Sigmoid colon (tissue), 7 donors: ENCODE results near the gene DACH1. TPM values are rescaled to one million over a fixed set of nuclear protein-coding genes. Genes with fewer than 3 reads are reported as not detected.

Experiments
- DNase-seq: peaks from one replicate; pipeline ENCODE4 v3.0.0-alpha.2; 2019
- H3K27ac ChIP-seq, 4 donors: fragments of 200-600 bp; sonication (generic); one replicate each; pipeline ENCODE4 v1.5.1; 2016 to 2019; ENCODE audit warnings: mild to moderate bottlenecking in 1 of 4
- H3K27me3 ChIP-seq, 3 donors: fragments of 200-600 bp; sonication (generic); one replicate each; pipeline ENCODE4 v1.5.1; 2019; ENCODE audit warnings: mild to moderate bottlenecking in 1 of 3
- H3K36me3 ChIP-seq, 4 donors: fragments of 200-600 bp; sonication (generic); one replicate each; pipeline ENCODE4 v1.5.1; 2016 to 2019
- H3K4me1 ChIP-seq, 4 donors: fragments of 200-600 bp; sonication (generic); one replicate each; pipeline ENCODE4 v1.5.1; 2017 to 2019
- H3K4me3 ChIP-seq, 4 donors: fragments of 200-600 bp; sonication (generic); one replicate each; pipeline ENCODE4 v1.5.1; 2017 to 2019; ENCODE audit warnings: mild to moderate bottlenecking in 2 of 4, moderate library complexity in 1 of 4
- H3K9me3 ChIP-seq, 4 donors: fragments of 200-600 bp in 3 of 4; sonication (generic) in 3 of 4; one replicate each; pipeline versions ENCODE4 v1.5.1 to v1.6.1; 2013 to 2019
- EP300 ChIP-seq, 4 donors: sonication (generic); formaldehyde crosslinking; IDR thresholded peaks; one replicate each; pipeline ENCODE4 v1.6.1; 2017; ENCODE audit warnings: antibody characterized with exemption in 4 of 4
- POLR2A ChIP-seq, 2 donors: fragments of 450-650 bp; IDR thresholded peaks; one replicate each; pipeline ENCODE4 v1.6.1; 2016; ENCODE audit warnings: antibody characterized with exemption in 2 of 2, mild to moderate bottlenecking in 2 of 2, moderate library complexity in 2 of 2
- POLR2AphosphoS5 ChIP-seq, 4 donors: sonication (generic); formaldehyde crosslinking; IDR thresholded peaks; one replicate each; pipeline ENCODE4 v1.6.1; 2017; ENCODE audit warnings: antibody characterized with exemption in 4 of 4
- whole genome bisulfite sequencing, 2 donors: extraction: QIAGEN DNeasy Blood & Tissue Kit; methylation state at CpG; one replicate each; pipeline ENCODE4 v1.1.7; 2013; 5-methylcytosine and 5-hydroxymethylcytosine counted together
- intact Hi-C: fragments of 100-400 bp; cut with DNase I; formaldehyde crosslinking; loops from one replicate; pipeline ENCODE4 v1.15.1; 2023
- polyA plus RNA-seq, 3 donors: library from polyadenylated mRNA; stranded (reverse); fragments of 200-250 nt; gene quantifications; one replicate each; pipeline ENCODE4 v1.2.3, GENCODE V29; 2013
- total RNA-seq, 4 donors: library from RNA; depleted of rRNA; stranded (reverse); fragments of >200 nt; gene quantifications; one replicate each; pipeline ENCODE4 v1.1.0, GENCODE V29; 2016
- TF ChIP-seq, protein P1 (sequence below), 4 experiments: fragments of 450-650 bp in 3 of 4; fragments of 200-600 bp in 1 of 4; IDR thresholded peaks; one replicate each; pipeline ENCODE4 v1.5.1; 2016 to 2019; ENCODE audit warnings: antibody characterized with exemption in 4 of 4, mild to moderate bottlenecking in 3 of 4, moderate library complexity in 2 of 4
- donor health status: healthy with polysubstance abuse.
- donor health status: Bipolar disorder and iron deficiency.
- donor health status: healthy.

Gene DACH1
- 1 to 10 TPM in 2 of 4 donors, under 1 TPM in 2; 0.49 to 1.9 (median 1.2) TPM for total RNA-seq
- 1 to 10 TPM; 1.4 to 1.8 (median 1.6) TPM for polyA plus RNA-seq

DNA sequence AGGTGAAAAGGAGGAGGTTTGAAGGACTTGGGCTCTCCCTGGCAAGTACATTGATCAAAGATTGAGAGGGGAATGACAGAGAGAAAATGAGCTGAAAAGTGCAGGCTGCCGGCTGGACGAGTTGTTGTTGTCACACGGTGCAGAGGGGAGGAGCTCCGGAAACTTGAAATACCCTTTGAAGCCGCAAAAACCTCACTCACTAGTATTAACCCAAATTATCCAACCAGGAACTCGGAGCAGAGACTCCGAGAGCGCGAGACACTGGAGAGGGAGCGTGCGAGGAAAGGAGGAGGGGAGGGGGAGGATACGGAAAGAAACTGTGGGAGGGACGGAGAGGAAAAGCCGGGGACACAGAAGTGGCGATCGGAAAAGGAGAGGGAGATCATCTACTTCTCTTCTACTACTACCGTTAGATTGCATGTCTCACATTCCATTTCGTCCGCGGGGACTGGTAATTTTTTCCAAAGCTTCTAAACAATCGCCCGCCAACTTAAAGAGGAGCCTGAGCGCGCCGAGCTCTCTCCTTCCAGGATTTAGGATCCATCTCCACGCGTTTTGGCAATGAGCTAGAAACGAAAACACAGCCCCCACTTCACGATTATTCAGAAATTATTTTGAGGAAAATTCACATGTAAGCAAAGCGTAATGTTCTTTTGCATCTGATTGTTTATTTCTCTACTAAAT is at the start of gene DACH1:
Gene DACH1 (minus strand): TSS at position 74 of the 684 bp plus-strand sequence.
- Histone ChIP-seq H3K27me3 (peaks cover 10 to 61% (median 20%) of the 10 kb centered on the region in 3 donors), H3K4me1 (peaks cover 0 to 32% (median 22%) of the 10 kb centered on the region in 4 donors), H3K36me3 (no peaks in the 10 kb centered on the region), H3K4me3 (peak within 1 kb of the TSS; percentile 26 to 53 (median 48)), H3K27ac (peak within 1 kb of the TSS in 3 of 4 donors; percentile 12 to 42 (median 35)), H3K9me3 (no peaks in the 10 kb centered on the region)
- intact Hi-C loops: no loop called here
- DNase-seq: no peak
- 1 to 3% methylated on average over 30 of the region's 30 CpGs for WGBS, 2 donors
- TF ChIP-seq, protein P1, sequence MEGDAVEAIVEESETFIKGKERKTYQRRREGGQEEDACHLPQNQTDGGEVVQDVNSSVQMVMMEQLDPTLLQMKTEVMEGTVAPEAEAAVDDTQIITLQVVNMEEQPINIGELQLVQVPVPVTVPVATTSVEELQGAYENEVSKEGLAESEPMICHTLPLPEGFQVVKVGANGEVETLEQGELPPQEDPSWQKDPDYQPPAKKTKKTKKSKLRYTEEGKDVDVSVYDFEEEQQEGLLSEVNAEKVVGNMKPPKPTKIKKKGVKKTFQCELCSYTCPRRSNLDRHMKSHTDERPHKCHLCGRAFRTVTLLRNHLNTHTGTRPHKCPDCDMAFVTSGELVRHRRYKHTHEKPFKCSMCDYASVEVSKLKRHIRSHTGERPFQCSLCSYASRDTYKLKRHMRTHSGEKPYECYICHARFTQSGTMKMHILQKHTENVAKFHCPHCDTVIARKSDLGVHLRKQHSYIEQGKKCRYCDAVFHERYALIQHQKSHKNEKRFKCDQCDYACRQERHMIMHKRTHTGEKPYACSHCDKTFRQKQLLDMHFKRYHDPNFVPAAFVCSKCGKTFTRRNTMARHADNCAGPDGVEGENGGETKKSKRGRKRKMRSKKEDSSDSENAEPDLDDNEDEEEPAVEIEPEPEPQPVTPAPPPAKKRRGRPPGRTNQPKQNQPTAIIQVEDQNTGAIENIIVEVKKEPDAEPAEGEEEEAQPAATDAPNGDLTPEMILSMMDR (IDR thresholded peaks at IDR 0.05): no peak
- TF ChIP-seq POLR2AphosphoS5 (IDR thresholded peaks at IDR 0.05) (no peak), POLR2A (IDR thresholded peaks at IDR 0.05) (no peak), EP300 (IDR thresholded peaks at IDR 0.05) (no peak)

DNA sequence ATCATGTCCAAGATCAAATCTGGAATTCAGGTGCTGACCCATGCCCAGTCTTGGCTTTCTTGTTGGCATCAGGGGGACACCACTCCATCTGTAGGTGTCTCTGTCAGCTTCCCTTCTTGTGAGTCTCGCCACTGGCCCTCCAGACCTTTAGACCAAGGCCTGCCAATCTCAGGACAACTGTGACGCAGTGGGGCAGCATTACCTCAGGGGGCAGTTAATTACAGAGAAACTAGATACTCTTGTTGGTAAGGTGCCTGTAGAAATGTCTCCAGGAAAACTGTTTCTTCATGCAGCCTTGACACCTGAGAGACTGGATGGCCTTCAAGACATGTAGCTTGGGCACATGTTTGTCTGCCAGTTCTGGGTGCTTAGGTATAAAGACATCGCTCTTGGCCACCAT is 46.7 kb upstream of the DACH1 start:
- H3K9me3 ChIP-seq: no peaks in the 10 kb centered on the region
- H3K4me3 ChIP-seq: no peak overlapping the region
- H3K36me3 ChIP-seq: no peaks in the 10 kb centered on the region
- H3K27ac ChIP-seq: no peak overlapping the region
- no peak for DNase-seq
- H3K27me3 ChIP-seq: no peaks in the 10 kb centered on the region
- 93 to 97% methylated on average over 3 of the region's 3 CpGs for WGBS, 2 donors
- H3K4me1 ChIP-seq: peaks cover 0 to 7% (median 0%) of the 10 kb centered on the region in 4 donors
- TF ChIP-seq, protein P1 (IDR thresholded peaks at IDR 0.05): no peak
- TF ChIP-seq POLR2A (IDR thresholded peaks at IDR 0.05): no peak
- TF ChIP-seq EP300 (IDR thresholded peaks at IDR 0.05): no peak
- TF ChIP-seq POLR2AphosphoS5 (IDR thresholded peaks at IDR 0.05): no peak
- intact Hi-C loops: no loop called here

DNA sequence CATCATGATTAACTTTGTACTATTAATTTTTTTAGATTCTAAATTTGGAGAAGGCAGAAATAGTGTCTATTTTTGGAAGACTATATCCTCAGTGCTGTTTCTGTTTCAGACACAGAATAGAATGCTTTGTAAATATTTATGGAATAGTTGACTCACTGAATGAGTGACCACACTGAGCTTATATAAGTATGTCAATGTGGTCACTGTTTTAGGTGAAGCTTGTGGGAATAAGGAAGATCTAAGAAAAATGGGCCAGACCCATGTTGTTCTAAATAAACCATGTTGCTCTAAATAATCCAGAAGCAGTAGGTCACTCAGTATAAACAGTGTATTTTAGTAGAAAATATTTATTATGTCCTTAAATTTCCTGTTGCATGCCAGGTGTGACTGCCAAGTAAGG is 45.5 kb upstream of the DACH1 start:
- Histone ChIP-seq H3K27ac (no peak overlapping the region), H3K9me3 (no peaks in the 10 kb centered on the region), H3K27me3 (no peaks in the 10 kb centered on the region), H3K36me3 (no peaks in the 10 kb centered on the region), H3K4me1 (peaks cover 0 to 7% (median 0%) of the 10 kb centered on the region in 4 donors), H3K4me3 (no peak overlapping the region)
- intact Hi-C loops: no loop called here
- DNase-seq: no peak
- TF ChIP-seq EP300 (IDR thresholded peaks at IDR 0.05) (no peak), POLR2A (IDR thresholded peaks at IDR 0.05) (no peak), POLR2AphosphoS5 (IDR thresholded peaks at IDR 0.05) (no peak)
- TF ChIP-seq, protein P1 (IDR thresholded peaks at IDR 0.05): no peak

DNA sequence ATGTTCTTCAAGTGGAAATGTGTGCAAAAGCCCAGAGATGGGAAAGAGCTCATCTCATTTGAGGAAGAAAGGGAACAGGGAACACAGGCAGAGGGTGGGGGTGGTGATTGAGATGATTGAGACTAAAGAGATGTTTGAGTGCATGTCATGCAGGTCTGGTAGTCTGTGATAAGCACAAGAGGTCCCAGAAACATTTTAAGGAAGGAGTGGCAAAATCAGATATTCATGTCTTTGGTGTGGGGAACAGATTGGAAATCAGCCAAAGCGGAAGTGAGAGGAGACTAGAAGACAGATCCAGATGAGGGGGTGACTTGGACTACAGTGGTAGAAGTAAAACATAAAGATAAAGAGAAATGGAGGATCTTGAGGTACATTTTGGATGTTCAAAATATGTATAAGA is 39.4 kb upstream of the DACH1 start:
- Histone ChIP-seq H3K4me3 (no peak overlapping the region), H3K4me1 (no peaks in the 10 kb centered on the region), H3K9me3 (no peaks in the 10 kb centered on the region), H3K36me3 (no peaks in the 10 kb centered on the region), H3K27ac (no peak overlapping the region), H3K27me3 (no peaks in the 10 kb centered on the region)
- no peak for DNase-seq
- intact Hi-C loops: no loop called here
- TF ChIP-seq, protein P1 (IDR thresholded peaks at IDR 0.05): no peak
- TF ChIP-seq POLR2AphosphoS5 (IDR thresholded peaks at IDR 0.05): no peak
- TF ChIP-seq POLR2A (IDR thresholded peaks at IDR 0.05): no peak
- TF ChIP-seq EP300 (IDR thresholded peaks at IDR 0.05): no peak
- 70 to 94% methylated on average over 1 of the region's 1 CpG for WGBS, 2 donors
